Measurements from ENCODE around the gene CNPY2.
"Not testable (repeated sequence)": the region's sequence is repeated elsewhere in the genome, so short reads cannot be mapped to it uniquely, and the experiment has no call there.

- TF ChIP-seq CTCF, POLR2A (IDR thresholded peaks at IDR 0.05): not testable (repeated sequence)
These were observed 43.3 kb downstream of the CNPY2 start for GRCh38 chr12:56272468-56272867.

Measured in body of pancreas (tissue), 4 donors.